LNCaP clone FGC (cell line): ENCODE measurements around the gene CDH5.

Experiments used
- DNase-seq: peaks from one replicate; pipeline ENCODE4 v3.0.0-alpha.2; 2011; ENCODE audit warnings: low read depth
- H3K4me3 ChIP-seq: 2 replicates; pipeline ENCODE4 v1.5.1; 2011; ENCODE audit warnings: mild to moderate bottlenecking, low read depth, low read length, control low read depth
- CTCF ChIP-seq: IDR thresholded peaks from 2 replicates; pipeline ENCODE4 v1.5.1; 2012; ENCODE audit warnings: mild to moderate bottlenecking; ENCODE audit not compliant: control insufficient read depth, insufficient read depth; ENCODE audit errors: extremely low read depth

Gene CDH5

GRCh38 chr16:66391726-66392670 lies 25.5 kb downstream of the CDH5 start:
- no peak for DNase-seq
- no peak for TF ChIP-seq CTCF
- H3K4me3 ChIP-seq: no peak overlapping the region

DNA sequence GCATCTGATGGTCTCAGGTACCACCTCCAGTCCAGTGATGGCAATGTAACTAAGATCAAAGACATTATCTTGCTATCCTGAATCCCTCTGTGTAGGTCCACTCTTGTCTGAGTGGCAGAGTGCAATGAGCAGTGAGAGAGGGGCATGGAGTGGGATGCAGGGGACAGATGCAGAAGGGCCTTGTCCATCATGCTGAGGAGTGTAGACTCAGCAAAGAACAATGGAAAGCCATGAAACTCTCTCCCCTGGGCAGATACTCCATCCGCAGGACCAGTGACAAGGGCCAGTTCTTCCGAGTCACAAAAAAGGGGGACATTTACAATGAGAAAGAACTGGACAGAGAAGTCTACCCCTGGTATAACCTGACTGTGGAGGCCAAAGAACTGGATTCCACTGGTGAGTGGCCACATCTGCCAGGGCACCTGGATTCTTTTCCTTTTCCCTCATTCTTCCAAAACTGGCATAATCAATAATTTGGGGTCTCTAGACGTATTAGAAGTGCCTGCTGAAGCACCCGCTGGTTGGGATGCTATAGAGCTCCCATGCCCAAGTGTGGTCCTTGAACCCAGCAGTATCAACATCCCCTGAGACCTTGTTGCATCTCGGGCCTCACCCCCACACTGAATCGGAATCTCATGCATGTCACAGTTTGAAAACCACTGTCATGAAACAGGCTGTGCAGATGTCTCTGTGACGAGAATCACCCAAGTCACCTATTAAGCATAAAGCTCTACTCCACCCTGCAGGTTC lies 29.5 kb downstream of the CDH5 start:
- no peak overlapping the region for H3K4me3 ChIP-seq
- no peak for TF ChIP-seq CTCF
- DNase-seq: no peak

- no peak overlapping the region for H3K4me3 ChIP-seq
- no peak for TF ChIP-seq CTCF
- DNase-seq: no peak
These were observed 31.4 kb downstream of the CDH5 start for GRCh38 chr16:66397736-66398433.

DNA sequence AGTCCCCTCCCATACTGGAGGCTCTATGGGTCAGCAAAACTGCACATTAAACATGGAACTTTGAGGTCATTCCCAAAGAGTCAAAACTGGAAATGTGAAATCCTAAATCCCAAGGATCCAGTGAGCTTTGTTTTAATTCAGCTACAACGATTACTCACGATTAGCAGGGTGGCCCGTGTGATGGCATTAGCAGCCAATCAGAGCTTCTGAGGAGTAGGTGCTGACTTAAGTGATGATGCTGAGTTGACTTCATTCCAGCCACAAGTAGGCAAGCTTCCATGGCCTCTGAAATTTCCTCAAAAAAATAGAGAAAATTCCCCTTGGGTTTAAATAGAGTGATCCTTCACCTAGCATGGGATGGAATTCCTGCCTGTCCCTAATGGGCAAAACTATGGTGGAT lies 32.5 kb downstream of the CDH5 start:
- no peak for TF ChIP-seq CTCF
- H3K4me3 ChIP-seq: no peak overlapping the region
- no peak for DNase-seq

- H3K4me3 ChIP-seq: no peak overlapping the region
- no peak for DNase-seq
- TF ChIP-seq CTCF: no peak
These were observed 33.4 kb downstream of the CDH5 start for GRCh38 chr16:66399930-66400329.

DNA sequence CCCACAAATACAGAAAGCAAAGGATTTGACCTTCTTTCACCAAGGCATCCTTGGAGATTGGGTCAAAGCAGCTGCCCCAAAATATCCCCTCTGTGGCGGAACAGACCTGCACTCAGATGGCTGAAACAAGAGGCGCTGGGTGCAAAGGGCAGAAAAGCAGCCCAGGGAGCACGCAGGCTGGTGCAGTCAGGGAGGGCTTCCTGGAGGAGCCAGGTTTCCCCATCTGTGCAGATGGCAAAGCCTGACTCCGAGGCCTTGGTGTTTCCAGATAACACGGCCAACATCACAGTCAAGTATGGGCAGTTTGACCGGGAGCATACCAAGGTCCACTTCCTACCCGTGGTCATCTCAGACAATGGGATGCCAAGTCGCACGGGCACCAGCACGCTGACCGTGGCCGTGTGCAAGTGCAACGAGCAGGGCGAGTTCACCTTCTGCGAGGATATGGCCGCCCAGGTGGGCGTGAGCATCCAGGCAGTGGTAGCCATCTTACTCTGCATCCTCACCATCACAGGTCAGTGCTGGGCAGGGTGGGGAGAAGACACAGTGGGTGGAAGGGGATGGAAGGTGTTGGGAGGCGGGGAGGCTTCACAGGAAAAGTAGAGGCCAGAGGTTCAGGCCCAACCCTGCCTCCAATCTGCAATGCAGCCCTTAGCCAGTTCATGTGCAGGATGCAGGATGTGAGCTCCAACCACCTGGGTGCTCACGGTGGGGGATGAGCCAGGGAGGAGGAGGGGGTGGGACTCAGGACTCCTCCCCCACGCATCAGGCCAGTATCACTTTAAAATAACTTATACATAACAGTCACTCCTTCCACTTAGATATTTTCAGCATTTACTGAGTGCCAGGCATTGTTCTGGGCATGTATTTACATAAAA lies 34.3 kb downstream of the CDH5 start:
- no peak for TF ChIP-seq CTCF
- DNase-seq: no peak
- H3K4me3 ChIP-seq: no peak overlapping the region
